Peyer's patch (tissue), 4 donors: Measurements from ENCODE around the gene RFX3.

Source experiments
- CTCF ChIP-seq, 6 experiments: fragments of 450-650 bp in 4 of 6; fragments of 200-600 bp in 2 of 6; sonication (generic) in 1 of 6; IDR thresholded peaks; one replicate each; pipeline ENCODE4 v1.5.1; 2017 to 2019; ENCODE audit warnings: antibody characterized with exemption in 6 of 6, mild to moderate bottlenecking in 3 of 6, moderate library complexity in 1 of 6
- POLR2A ChIP-seq, 2 donors: fragments of 450-650 bp; IDR thresholded peaks; one replicate each; pipeline ENCODE4 v1.5.1; 2017; ENCODE audit warnings: antibody characterized with exemption in 2 of 2, mild to moderate bottlenecking in 2 of 2, moderate library complexity in 2 of 2

- TF ChIP-seq CTCF (IDR thresholded peaks at IDR 0.05) (no peak), POLR2A (IDR thresholded peaks at IDR 0.05) (no peak)
These were observed 235.5 kb downstream of the RFX3 start for GRCh38 chr9:3290231-3290840.
